WTC11 (cell line): ENCODE measurements around the gene TWF2.

Experiments used
- ATF6 ChIP-seq: sonication (generic); formaldehyde crosslinking; IDR thresholded peaks from 2 replicates; pipeline ENCODE4 v1.8.1; 2023; ENCODE audit warnings: mild to moderate bottlenecking, missing genetic modification reagents
- CTCF ChIP-seq: fragments of 200-600 bp; IDR thresholded peaks from 2 replicates; pipeline ENCODE4 v1.8.0; 2022; ENCODE audit warnings: antibody characterized with exemption
- JUN ChIP-seq: sonication (generic); formaldehyde crosslinking; IDR thresholded peaks from 2 replicates; pipeline ENCODE4 v1.8.0; 2023; ENCODE audit warnings: mild to moderate bottlenecking, missing genetic modification reagents
- USF2 ChIP-seq: sonication (generic); formaldehyde crosslinking; IDR thresholded peaks from 2 replicates; pipeline ENCODE4 v1.8.1; 2023; ENCODE audit warnings: mild to moderate bottlenecking, missing genetic modification reagents, moderate library complexity
- TF ChIP-seq, protein P1 (sequence below): sonication (generic); formaldehyde crosslinking; IDR thresholded peaks from 2 replicates; pipeline ENCODE4 v1.8.1; 2022; ENCODE audit warnings: missing genetic modification reagents, borderline replicate concordance

DNA sequence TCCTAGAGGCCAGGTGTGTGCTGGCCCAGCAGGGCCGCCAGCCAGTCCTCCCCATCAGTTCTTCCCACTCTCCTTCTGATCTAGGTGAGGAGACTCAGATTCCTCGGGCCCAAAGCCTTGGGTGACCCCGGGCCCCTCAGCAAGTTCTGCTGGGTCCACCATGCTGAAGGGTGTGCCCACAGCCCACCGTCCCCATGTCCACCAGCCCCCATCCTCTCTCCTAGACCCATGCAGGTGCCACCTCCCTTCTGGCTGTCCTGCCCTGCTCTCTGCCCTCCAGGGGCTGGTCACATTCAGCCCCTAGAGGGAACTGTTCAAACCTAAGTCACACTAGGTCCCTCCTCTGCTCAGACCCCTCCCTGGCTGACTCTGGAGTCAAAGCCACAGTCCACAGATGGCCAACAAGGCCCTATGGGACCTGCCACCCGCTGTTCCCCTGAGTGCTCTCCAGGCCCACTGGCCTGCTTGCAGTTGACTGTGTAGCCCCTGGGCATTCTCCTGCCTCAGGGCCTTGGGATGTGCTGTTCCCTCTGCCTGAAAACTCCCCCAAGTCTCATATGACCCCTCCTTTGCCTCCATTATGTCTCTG, 12.6 kb downstream of the TWF2 start:
- no peak for TF ChIP-seq CTCF
- no peak for TF ChIP-seq USF2 (CRISPR knock-in tag)
- TF ChIP-seq, protein P1, sequence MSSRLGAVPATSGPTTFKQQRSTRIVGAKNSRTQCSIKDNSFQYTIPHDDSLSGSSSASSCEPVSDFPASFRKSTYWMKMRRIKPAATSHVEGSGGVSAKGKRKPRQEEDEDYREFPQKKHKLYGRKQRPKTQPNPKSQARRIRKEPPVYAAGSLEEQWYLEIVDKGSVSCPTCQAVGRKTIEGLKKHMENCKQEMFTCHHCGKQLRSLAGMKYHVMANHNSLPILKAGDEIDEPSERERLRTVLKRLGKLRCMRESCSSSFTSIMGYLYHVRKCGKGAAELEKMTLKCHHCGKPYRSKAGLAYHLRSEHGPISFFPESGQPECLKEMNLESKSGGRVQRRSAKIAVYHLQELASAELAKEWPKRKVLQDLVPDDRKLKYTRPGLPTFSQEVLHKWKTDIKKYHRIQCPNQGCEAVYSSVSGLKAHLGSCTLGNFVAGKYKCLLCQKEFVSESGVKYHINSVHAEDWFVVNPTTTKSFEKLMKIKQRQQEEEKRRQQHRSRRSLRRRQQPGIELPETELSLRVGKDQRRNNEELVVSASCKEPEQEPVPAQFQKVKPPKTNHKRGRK (CRISPR knock-in tag): no peak
- no peak for TF ChIP-seq ATF6 (CRISPR knock-in tag)
- no peak for TF ChIP-seq JUN (CRISPR knock-in tag)
